ENCODE data around the gene RPL27. TPM values are rescaled to one million over a fixed set of nuclear protein-coding genes. Genes with fewer than 3 reads are reported as not detected.

Gene RPL27
- 1,175 and 1,267 TPM in 2 replicates for total RNA-seq

DNA sequence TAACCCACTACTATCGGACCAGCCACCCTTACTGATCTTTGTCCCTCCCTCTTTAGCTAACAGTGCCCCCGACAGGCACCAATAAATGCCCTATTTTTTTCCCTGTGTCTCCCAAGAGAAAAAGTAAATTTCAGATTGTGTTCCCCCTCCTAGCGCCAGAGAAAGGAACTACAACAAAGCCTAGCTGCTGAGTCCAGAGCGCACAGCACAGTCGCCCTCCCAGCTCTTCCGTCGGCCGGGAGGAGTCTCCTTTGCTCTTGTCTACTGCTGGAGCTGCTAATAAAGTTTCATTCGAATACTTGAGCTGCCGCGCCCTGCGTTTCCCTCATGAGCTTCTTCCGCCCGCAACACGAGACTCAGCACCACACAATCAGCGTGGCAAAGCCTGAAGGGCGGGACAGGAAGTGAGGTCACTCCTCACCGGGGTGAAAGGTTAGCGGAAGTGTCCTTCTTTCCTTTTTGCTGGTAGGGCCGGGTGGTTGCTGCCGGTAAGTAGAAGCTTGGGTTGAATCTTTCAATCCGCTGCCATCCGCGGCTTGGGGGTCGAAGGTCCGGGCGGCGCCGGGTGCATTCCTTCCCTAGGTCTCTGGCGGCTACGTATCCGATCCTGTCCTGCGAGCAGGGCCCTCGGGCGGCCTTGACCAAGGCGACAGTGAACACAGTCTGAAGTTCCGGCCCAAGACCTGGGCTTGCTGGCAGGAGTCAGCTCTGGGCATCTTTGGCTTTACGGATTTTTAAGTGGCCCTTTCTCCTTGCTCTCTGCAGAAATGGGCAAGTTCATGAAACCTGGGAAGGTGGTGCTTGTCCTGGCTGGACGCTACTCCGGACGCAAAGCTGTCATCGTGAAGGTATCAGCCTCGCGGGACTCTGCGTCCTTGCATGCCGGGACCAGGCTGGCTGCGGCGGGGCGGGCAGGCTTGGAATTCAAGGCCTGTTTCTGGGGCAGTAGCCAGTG lies at the start of gene RPL27:
RPL27 (plus strand) TSS at position 436 of the 955 bp plus-strand sequence; CDS start at position 768, 332 bp downstream.

GRCh38 chr17:42964161-42964932 lies 33.9 kb upstream of the RPL27 start, which contains the start of gene AARSD1:
AARSD1 (minus strand) TSS chr17:42964454; CDS start chr17:42964440, 14 bp downstream.

DNA sequence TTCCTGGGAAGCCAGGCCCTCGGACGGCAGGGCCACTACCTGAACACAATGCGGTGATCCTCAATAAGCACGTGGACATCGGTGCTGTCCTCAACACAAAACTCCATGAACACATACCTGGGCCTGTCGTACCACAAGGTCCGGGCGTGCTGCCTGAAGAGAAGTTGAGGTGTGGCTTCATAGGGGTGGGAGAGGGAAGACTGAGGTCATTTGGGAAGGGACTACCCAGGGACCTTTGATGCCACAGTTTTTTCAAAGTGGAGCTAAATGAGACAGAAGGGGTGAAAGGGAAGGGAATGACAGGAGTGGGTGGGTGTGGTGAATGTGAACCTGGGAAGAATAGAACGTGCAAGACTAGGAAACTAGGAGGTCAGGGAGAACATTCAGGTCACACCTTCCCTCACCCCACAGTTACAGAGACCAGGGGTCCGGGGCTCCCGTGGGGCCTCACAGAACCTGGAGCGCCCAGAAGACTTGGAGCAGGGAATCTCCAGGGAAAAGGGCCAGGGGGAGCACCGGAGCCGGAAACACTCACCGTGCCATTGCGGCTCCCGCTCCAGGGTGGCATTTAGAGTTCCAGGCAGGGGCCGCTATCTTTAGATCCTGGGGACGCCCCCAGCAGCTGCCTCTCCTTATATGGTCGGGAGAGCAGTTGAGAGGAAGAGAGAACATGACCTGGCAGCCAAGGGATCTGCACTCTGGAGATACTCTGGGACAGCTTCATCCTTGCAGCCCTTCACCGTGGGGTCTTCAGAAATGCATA lies 18.5 kb upstream of the RPL27 start, which contains the start of gene PTGES3L:
PTGES3L (minus strand) TSS at position 570 of the 763 bp plus-strand sequence; CDS start at position 543, 27 bp downstream.

DNA sequence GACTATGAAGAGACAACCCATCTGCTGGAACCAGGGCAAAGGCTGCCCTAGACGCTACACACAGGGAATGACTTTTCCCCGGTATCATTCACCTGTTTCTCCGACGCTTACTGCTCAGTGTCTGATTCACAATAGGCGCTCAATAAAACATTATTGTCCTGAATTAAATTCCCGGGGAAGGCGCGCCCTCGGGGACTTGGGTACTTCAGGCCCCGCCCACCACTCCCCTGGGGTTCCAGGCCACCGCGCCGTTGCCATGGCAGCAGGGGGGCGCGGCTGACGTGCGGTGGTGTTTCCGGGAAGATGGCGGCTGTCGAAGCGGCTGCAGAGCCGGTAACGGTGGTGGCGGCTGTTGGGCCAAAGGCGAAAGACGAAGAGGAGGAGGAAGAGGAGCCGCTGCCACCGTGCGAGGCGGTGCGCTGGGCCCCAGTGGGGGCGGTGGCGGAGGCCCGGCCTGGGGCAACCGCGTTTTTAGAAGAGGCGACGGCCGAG lies 17.9 kb upstream of the RPL27 start, which contains the start of gene RUNDC1:
RUNDC1 (plus strand) TSS at position 292 of the 492 bp plus-strand sequence; CDS start at position 304, 12 bp downstream.

GRCh38 chr17:43006639-43007551 lies 8.7 kb downstream of the RPL27 start, which contains the start of gene IFI35:
IFI35 (plus strand) TSS chr17:43006784; CDS start chr17:43006948, 164 bp downstream.

GRCh38 chr17:43021741-43022512 lies 23.7 kb downstream of the RPL27 start, which contains the start of gene VAT1:
VAT1 (minus strand) TSS chr17:43022385; CDS start chr17:43022322, 63 bp downstream.

GRCh38 chr17:43024407-43025289 lies 26.4 kb downstream of the RPL27 start, which contains the start of gene RND2:
RND2 (plus strand) TSS chr17:43025231; CDS start chr17:43025348, 117 bp downstream.

Other genes starting within 250 kb of the RPL27 start
- 9.6 and 14.4 TPM in 2 replicates for gene RAMP2, start 237.2 kb upstream of the RPL27 start, total RNA-seq
- gene VPS25, start 225.0 kb upstream of the RPL27 start, total RNA-seq = 70.7 and 88.0 TPM in 2 replicates
- gene WNK4, start 217.8 kb upstream of the RPL27 start, total RNA-seq = 2.9 and 3.7 TPM in 2 replicates
- 85.2 and 103 TPM in 2 replicates for gene COA3, start 199.7 kb upstream of the RPL27 start, total RNA-seq
- gene CNTD1, start 199.6 kb upstream of the RPL27 start, total RNA-seq = not detected in 2 replicates
- gene BECN1, start 174.1 kb upstream of the RPL27 start, total RNA-seq = 97.8 and 99.6 TPM in 2 replicates
- 119 and 146 TPM in 2 replicates for gene PSME3, start 165.0 kb upstream of the RPL27 start, total RNA-seq
- gene AOC2, start 153.8 kb upstream of the RPL27 start, total RNA-seq = 0.20 and 0.27 TPM in 2 replicates
- 0.40 TPM in 1 of 2 replicates, not detected in the other for gene AOC3, start 147.2 kb upstream of the RPL27 start, total RNA-seq
- not detected in 2 replicates for gene G6PC1, start 97.6 kb upstream of the RPL27 start, total RNA-seq
- 24.7 and 41.7 TPM in 2 replicates for gene AARSD1, start 34.0 kb upstream of the RPL27 start, total RNA-seq
- gene PTGES3L, start 18.3 kb upstream of the RPL27 start, total RNA-seq = not detected in 2 replicates
- 8.6 and 10.1 TPM in 2 replicates for gene RUNDC1, start 17.9 kb upstream of the RPL27 start, total RNA-seq
- gene IFI35, start 8.4 kb downstream of the RPL27 start, total RNA-seq = 93.7 and 97.2 TPM in 2 replicates
- gene VAT1, start 24.0 kb downstream of the RPL27 start, total RNA-seq = 810 and 880 TPM in 2 replicates
- gene RND2, start 26.8 kb downstream of the RPL27 start, total RNA-seq = under 0.01 and 0.20 TPM in 2 replicates
- gene BRCA1, start 126.9 kb downstream of the RPL27 start, total RNA-seq = 27.7 and 31.8 TPM in 2 replicates
- gene NBR1, start 172.8 kb downstream of the RPL27 start, total RNA-seq = 51.3 and 60.7 TPM in 2 replicates
- gene TMEM106A, start 213.5 kb downstream of the RPL27 start, total RNA-seq = 5.5 and 6.4 TPM in 2 replicates
- gene CCDC200, start 230.2 kb downstream of the RPL27 start, total RNA-seq = not detected in 2 replicates
- not detected in 2 replicates for gene RNU2-1, start 235.6 kb downstream of the RPL27 start, total RNA-seq